Central memory CD8-positive, alpha-beta T cell (primary cell): ENCODE results near the gene DROSHA.

Experiments used
- ATAC-seq: fragments of 150-1000 bp; cut with Tn5 transposase; replicated peaks from 2 replicates; pipeline ENCODE4 v1.10.0; 2022; ENCODE audit warnings: mild to moderate bottlenecking, moderate FRiP score, moderate number of reproducible peaks; ENCODE audit not compliant: poor library complexity, severe bottlenecking; ENCODE audit errors: extremely low read depth
- DNase-seq, 2 donors: peaks; one replicate each; pipeline ENCODE4 v3.0.0; 2021; ENCODE audit warnings: low spot score in 2 of 2
- H3K27ac Mint-ChIP-seq: one replicate; pipeline ENCODE4 v1.8.0; 2022; ENCODE audit warnings: low read depth, mild to moderate bottlenecking, moderate library complexity, mixed read lengths
- H3K27me3 Mint-ChIP-seq: one replicate; pipeline ENCODE4 v1.8.0; 2022; ENCODE audit warnings: mixed read lengths
- H3K36me3 Mint-ChIP-seq: one replicate; pipeline ENCODE4 v1.8.0; 2022; ENCODE audit warnings: mild to moderate bottlenecking, moderate library complexity, mixed read lengths; ENCODE audit not compliant: insufficient read depth
- H3K4me1 Mint-ChIP-seq: one replicate; pipeline ENCODE4 v1.8.0; 2022; ENCODE audit warnings: mixed read lengths
- H3K4me3 Mint-ChIP-seq: one replicate; pipeline ENCODE4 v1.8.0; 2022; ENCODE audit warnings: mild to moderate bottlenecking, moderate library complexity, mixed read lengths
- H3K9me3 Mint-ChIP-seq: one replicate; pipeline ENCODE4 v1.8.0; 2022; ENCODE audit warnings: mixed read lengths

Gene DROSHA

GRCh38 chr5:31449962-31450361, 81.9 kb downstream of the DROSHA start:
- no peaks in the 10 kb centered on the region for H3K9me3 Mint-ChIP-seq
- no peak overlapping the region for H3K27ac Mint-ChIP-seq
- H3K36me3 Mint-ChIP-seq, result peaks cover 43% of the 10 kb centered on the region
- DNase-seq (no peak), ATAC-seq (no peak)
- no peak overlapping the region for H3K4me3 Mint-ChIP-seq
- peaks cover 15% of the 10 kb centered on the region for H3K4me1 Mint-ChIP-seq
- H3K27me3 Mint-ChIP-seq, result no peaks in the 10 kb centered on the region

- H3K4me3 Mint-ChIP-seq, result no peak overlapping the region
- H3K4me1 Mint-ChIP-seq, result peaks cover 16% of the 10 kb centered on the region
- H3K27ac Mint-ChIP-seq, result no peak overlapping the region
- ATAC-seq, result no peak
- H3K9me3 Mint-ChIP-seq, result no peaks in the 10 kb centered on the region
- H3K27me3 Mint-ChIP-seq, result no peaks in the 10 kb centered on the region
- H3K36me3 Mint-ChIP-seq, result peaks cover 48% of the 10 kb centered on the region
- no peak for DNase-seq
Measured at GRCh38 chr5:31449174-31449573, 82.7 kb downstream of the DROSHA start.

- Mint-ChIP-seq H3K4me1 (peaks cover 10% of the 10 kb centered on the region), H3K4me3 (no peak overlapping the region), H3K27me3 (no peaks in the 10 kb centered on the region), H3K9me3 (no peaks in the 10 kb centered on the region), H3K27ac (no peak overlapping the region), H3K36me3 (peaks cover 47% of the 10 kb centered on the region)
- ATAC-seq (no peak), DNase-seq (no peak)
Measured at GRCh38 chr5:31445041-31445600, 86.8 kb downstream of the DROSHA start.

GRCh38 chr5:31443572-31443971, 88.3 kb downstream of the DROSHA start:
- no peaks in the 10 kb centered on the region for H3K9me3 Mint-ChIP-seq
- H3K27me3 Mint-ChIP-seq, result no peaks in the 10 kb centered on the region
- ATAC-seq, result no peak
- no peak overlapping the region for H3K27ac Mint-ChIP-seq
- peaks cover 33% of the 10 kb centered on the region for H3K36me3 Mint-ChIP-seq
- no peak for DNase-seq
- H3K4me1 Mint-ChIP-seq, result peaks cover 10% of the 10 kb centered on the region
- H3K4me3 Mint-ChIP-seq, result no peak overlapping the region

- DNase-seq (no peak), ATAC-seq (no peak)
- no peaks in the 10 kb centered on the region for H3K27me3 Mint-ChIP-seq
- no peaks in the 10 kb centered on the region for H3K9me3 Mint-ChIP-seq
- H3K4me1 Mint-ChIP-seq, result peaks cover 10% of the 10 kb centered on the region
- peaks cover 27% of the 10 kb centered on the region for H3K36me3 Mint-ChIP-seq
- H3K4me3 Mint-ChIP-seq, result no peak overlapping the region
- no peak overlapping the region for H3K27ac Mint-ChIP-seq
Measured at GRCh38 chr5:31442058-31442745, 89.7 kb downstream of the DROSHA start.

GRCh38 chr5:31436851-31437250, 95.0 kb downstream of the DROSHA start:
- Mint-ChIP-seq H3K4me3 (no peak overlapping the region), H3K4me1 (no peaks in the 10 kb centered on the region), H3K27ac (no peak overlapping the region), H3K27me3 (no peaks in the 10 kb centered on the region), H3K36me3 (peaks cover 28% of the 10 kb centered on the region), H3K9me3 (no peaks in the 10 kb centered on the region)
- ATAC-seq (no peak), DNase-seq (no peak)

- no peaks in the 10 kb centered on the region for H3K4me1 Mint-ChIP-seq
- ATAC-seq (no peak), DNase-seq (no peak)
- no peak overlapping the region for H3K4me3 Mint-ChIP-seq
- peaks cover 36% of the 10 kb centered on the region for H3K36me3 Mint-ChIP-seq
- H3K9me3 Mint-ChIP-seq, result no peaks in the 10 kb centered on the region
- no peaks in the 10 kb centered on the region for H3K27me3 Mint-ChIP-seq
- no peak overlapping the region for H3K27ac Mint-ChIP-seq
Measured at GRCh38 chr5:31435730-31436129, 96.2 kb downstream of the DROSHA start.

- H3K4me1 Mint-ChIP-seq, result no peaks in the 10 kb centered on the region
- no peak for ATAC-seq
- H3K36me3 Mint-ChIP-seq, result peaks cover 40% of the 10 kb centered on the region
Measured at GRCh38 chr5:31434898-31435297, 97.0 kb downstream of the DROSHA start.

GRCh38 chr5:31433229-31433628, 98.7 kb downstream of the DROSHA start:
- Mint-ChIP-seq H3K9me3 (no peaks in the 10 kb centered on the region), H3K4me3 (no peak overlapping the region), H3K27ac (no peak overlapping the region), H3K4me1 (no peaks in the 10 kb centered on the region), H3K27me3 (no peaks in the 10 kb centered on the region), H3K36me3 (peaks cover 44% of the 10 kb centered on the region)
- no peak for ATAC-seq
- DNase-seq, result no peak

More at GRCh38 chr5:31434898-31435297, 97.0 kb downstream of the DROSHA start:
- Mint-ChIP-seq H3K9me3 (no peaks in the 10 kb centered on the region), H3K27me3 (no peaks in the 10 kb centered on the region), H3K27ac (no peak overlapping the region), H3K4me3 (no peak overlapping the region)
- no peak for DNase-seq

- no peak for ATAC-seq
- no peak overlapping the region for H3K4me3 Mint-ChIP-seq
- no peak overlapping the region for H3K27ac Mint-ChIP-seq
- peaks cover 27% of the 10 kb centered on the region for H3K36me3 Mint-ChIP-seq
- no peaks in the 10 kb centered on the region for H3K27me3 Mint-ChIP-seq
- no peaks in the 10 kb centered on the region for H3K9me3 Mint-ChIP-seq
- no peak for DNase-seq
- H3K4me1 Mint-ChIP-seq, result no peaks in the 10 kb centered on the region
Measured at GRCh38 chr5:31427724-31428309, 104.1 kb downstream of the DROSHA start.

GRCh38 chr5:31427013-31427723, 104.7 kb downstream of the DROSHA start:
- no peaks in the 10 kb centered on the region for H3K27me3 Mint-ChIP-seq
- H3K27ac Mint-ChIP-seq, result peak overlapping the region; percentile 22
- no peaks in the 10 kb centered on the region for H3K9me3 Mint-ChIP-seq
- DNase-seq, result no peak
- peaks cover 26% of the 10 kb centered on the region for H3K36me3 Mint-ChIP-seq
- no peak for ATAC-seq
- no peak overlapping the region for H3K4me3 Mint-ChIP-seq
- no peaks in the 10 kb centered on the region for H3K4me1 Mint-ChIP-seq

- H3K27me3 Mint-ChIP-seq, result no peaks in the 10 kb centered on the region
- ATAC-seq (no peak), DNase-seq (no peak)
- no peaks in the 10 kb centered on the region for H3K9me3 Mint-ChIP-seq
- H3K4me3 Mint-ChIP-seq, result no peak overlapping the region
- H3K27ac Mint-ChIP-seq, result no peak overlapping the region
- peaks cover 25% of the 10 kb centered on the region for H3K36me3 Mint-ChIP-seq
- no peaks in the 10 kb centered on the region for H3K4me1 Mint-ChIP-seq
Measured at GRCh38 chr5:31421806-31422586, 109.9 kb downstream of the DROSHA start.
